ENCODE measurements around the gene PFKFB4.

GRCh38 chr3:48532977-48533337 lies 23.6 kb downstream of the PFKFB4 start:
- no peak for TF ChIP-seq CTCF (IDR thresholded peaks at IDR 0.05)
- TF ChIP-seq EP300 (IDR thresholded peaks at IDR 0.05), result no peak
